Natural killer cell (primary cell): ENCODE data around the gene TENM4. TPM values are rescaled to one million over a fixed set of nuclear protein-coding genes. Genes with fewer than 3 reads are reported as not detected.

Experiments
- ATAC-seq, 3 donors: fragments of 150-1000 bp in 2 of 3; fragments of 200-7000 bp in 1 of 3; cut with Tn5 transposase; 1 replicate in 1 of 3; 2 replicates in 2 of 3; pipeline ENCODE4 v1.10.0; 2021; ENCODE audit warnings: mild to moderate bottlenecking in 2 of 3, moderate library complexity in 2 of 3
- DNase-seq, 2 donors: peaks; one replicate each; pipeline versions ENCODE4 v3.0.0 to v3.0.0-alpha.2; 2013 to 2021; ENCODE audit warnings: mixed read lengths in 1 of 2
- H3K27ac ChIP-seq: one replicate; pipeline ENCODE4 v1.5.1; 2013; ENCODE audit warnings: mild to moderate bottlenecking, low read length
- H3K27me3 ChIP-seq: one replicate; pipeline ENCODE4 v1.6.1; 2013; ENCODE audit warnings: low read length; ENCODE audit not compliant: control insufficient read depth, insufficient read depth
- H3K36me3 ChIP-seq: one replicate; pipeline ENCODE4 v1.6.1; 2013; ENCODE audit warnings: low read length; ENCODE audit not compliant: control insufficient read depth, insufficient read depth
- H3K4me1 ChIP-seq: one replicate; pipeline ENCODE4 v1.6.1; 2013; ENCODE audit warnings: low read length; ENCODE audit not compliant: control insufficient read depth, insufficient read depth
- H3K4me3 ChIP-seq: one replicate; pipeline ENCODE4 v1.5.1; 2013; ENCODE audit warnings: low read length
- H3K9me3 ChIP-seq: one replicate; pipeline ENCODE4 v1.6.1; 2013; ENCODE audit warnings: low read length; ENCODE audit not compliant: control insufficient read depth, insufficient read depth
- H3K27ac Mint-ChIP-seq, 2 donors: one replicate each; pipeline ENCODE4 v1.8.0; 2022; ENCODE audit warnings: mild to moderate bottlenecking in 2 of 2, mixed read lengths in 2 of 2, moderate library complexity in 1 of 2
- H3K27me3 Mint-ChIP-seq, 2 donors: one replicate each; pipeline ENCODE4 v1.8.0; 2022; ENCODE audit warnings: low read depth in 2 of 2, mixed read lengths in 2 of 2
- H3K36me3 Mint-ChIP-seq: one replicate; pipeline ENCODE4 v1.8.0; 2022; ENCODE audit warnings: mixed read lengths
- H3K4me1 Mint-ChIP-seq, 2 donors: one replicate each; pipeline ENCODE4 v1.8.0; 2022; ENCODE audit warnings: mixed read lengths in 2 of 2
- H3K4me3 Mint-ChIP-seq: one replicate; pipeline ENCODE4 v1.8.0; 2022; ENCODE audit warnings: mild to moderate bottlenecking, moderate library complexity, mixed read lengths
- H3K9me3 Mint-ChIP-seq, 2 donors: one replicate each; pipeline ENCODE4 v1.8.0; 2022; ENCODE audit warnings: mixed read lengths in 2 of 2
- CTCF ChIP-seq: fragments of 200-600 bp; IDR thresholded peaks from one replicate; pipeline ENCODE4 v1.8.0; 2022; ENCODE audit warnings: antibody characterized with exemption
- WGBS: methylation state at CpG from one replicate; pipeline ENCODE4 v1.1.7; 2013; ENCODE audit warnings: missing lambda C conversion rate; ENCODE audit not compliant: insufficient coverage; 5-methylcytosine and 5-hydroxymethylcytosine counted together
- intact Hi-C: fragments of 100-400 bp; cut with micrococcal nuclease; formaldehyde crosslinking; loops from one replicate; pipeline ENCODE4 v1.14.2; 2022
- total RNA-seq, 4 donors: library from RNA; stranded (reverse); fragments of 120-200 nt in 1 of 4; gene quantifications; one replicate each; pipeline versions ENCODE4 v1.2.3 to v1.2.4, GENCODE V29; 2013 to 2022

Gene TENM4
- total RNA-seq, 3 donors from 2014 or later (not counting 1 experiment from before 2014, with no cell fraction given): 0.63 to 0.75 TPM; not detected in 1

DNA sequence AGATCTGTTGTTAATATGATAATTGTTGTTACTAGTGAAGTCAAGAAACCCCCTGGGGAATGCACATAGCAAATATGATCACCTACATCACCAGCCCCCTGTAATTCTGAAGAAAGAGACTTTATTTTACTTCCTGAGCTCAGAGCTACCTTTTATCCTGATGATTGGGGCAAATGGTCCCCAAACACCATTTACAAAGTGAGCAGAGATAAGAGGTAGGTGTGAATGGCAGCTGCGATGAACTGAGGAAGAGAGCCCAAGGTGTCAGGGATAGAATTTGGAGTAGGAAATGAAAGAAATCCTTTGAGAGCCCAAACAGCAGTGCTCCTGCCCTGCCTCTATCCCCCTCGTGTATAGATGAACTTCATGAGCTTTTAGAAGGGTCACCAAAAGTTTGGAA is 69.1 kb downstream of the TENM4 start:
- H3K9me3 ChIP-seq: no peaks in the 10 kb centered on the region
- H3K36me3 ChIP-seq: no peaks in the 10 kb centered on the region
- H3K9me3 Mint-ChIP-seq: peaks cover 8 to 12% of the 10 kb centered on the region in 2 donors
- no peak overlapping the region for H3K4me3 Mint-ChIP-seq
- ATAC-seq (no peak), DNase-seq (no peak)
- H3K27ac Mint-ChIP-seq: no peak overlapping the region
- intact Hi-C loops: no loop called here
- no peak for TF ChIP-seq CTCF
- no peak overlapping the region for H3K27ac ChIP-seq
- no peaks in the 10 kb centered on the region for H3K27me3 Mint-ChIP-seq
- H3K27me3 ChIP-seq: no peaks in the 10 kb centered on the region
- 22% methylated on average over 2 of the region's 2 CpGs for WGBS
- H3K4me1 Mint-ChIP-seq: no peaks in the 10 kb centered on the region
- H3K4me1 ChIP-seq: no peaks in the 10 kb centered on the region
- no peak overlapping the region for H3K4me3 ChIP-seq
- no peaks in the 10 kb centered on the region for H3K36me3 Mint-ChIP-seq

- Histone ChIP-seq H3K27me3 (no peaks in the 10 kb centered on the region), H3K4me3 (no peak overlapping the region), H3K9me3 (no peaks in the 10 kb centered on the region), H3K4me1 (no peaks in the 10 kb centered on the region), H3K27ac (no peak overlapping the region), H3K36me3 (no peaks in the 10 kb centered on the region)
- DNase-seq (no peak), ATAC-seq (no peak)
- Mint-ChIP-seq H3K4me1 (no peaks in the 10 kb centered on the region), H3K9me3 (peaks cover 8 to 12% of the 10 kb centered on the region in 2 donors), H3K36me3 (no peaks in the 10 kb centered on the region), H3K27ac (no peak overlapping the region), H3K4me3 (no peak overlapping the region), H3K27me3 (no peaks in the 10 kb centered on the region)
- intact Hi-C loops: no loop called here
- 71% methylated on average over 1 of the region's 1 CpG for WGBS
- TF ChIP-seq CTCF: no peak
These were observed 69.7 kb downstream of the TENM4 start for GRCh38 chr11:79371152-79371551.

- H3K9me3 Mint-ChIP-seq: peaks cover 8 to 12% of the 10 kb centered on the region in 2 donors
These were observed 71.8 kb downstream of the TENM4 start for GRCh38 chr11:79369055-79369454.

More at GRCh38 chr11:79369055-79369454, 71.8 kb downstream of the TENM4 start:
- Mint-ChIP-seq H3K4me3 (no peak overlapping the region), H3K27ac (no peak overlapping the region), H3K27me3 (no peaks in the 10 kb centered on the region), H3K4me1 (no peaks in the 10 kb centered on the region), H3K36me3 (no peaks in the 10 kb centered on the region)
- DNase-seq: no peak
- no peak for TF ChIP-seq CTCF
- Histone ChIP-seq H3K27ac (no peak overlapping the region), H3K9me3 (no peaks in the 10 kb centered on the region), H3K4me3 (no peak overlapping the region), H3K4me1 (no peaks in the 10 kb centered on the region), H3K36me3 (no peaks in the 10 kb centered on the region), H3K27me3 (no peaks in the 10 kb centered on the region)
- 79% methylated on average over 5 of the region's 5 CpGs for WGBS
- no peak for ATAC-seq
- intact Hi-C loops: no loop called here
